Mammary epithelial cell (primary cell): ENCODE data around the gene MYADML2.

Experiments used
- EZH2 ChIP-seq: IDR thresholded peaks from 2 replicates; pipeline ENCODE4 v1.6.1; 2012; ENCODE audit warnings: low read length, inconsistent platforms, borderline replicate concordance
- TF ChIP-seq, protein P1 (sequence below), 2 donors: IDR thresholded peaks in 1 of 2; conservative IDR thresholded peaks in 1 of 2; 2 replicates each; pipeline ENCODE4 v1.5.1; 2011 to 2012; ENCODE audit warnings: inconsistent platforms in 2 of 2, low read length in 2 of 2, mild to moderate bottlenecking in 2 of 2, control low read depth in 1 of 2, low read depth in 1 of 2; ENCODE audit not compliant: insufficient read depth in 1 of 2; ENCODE audit errors: extremely low read depth in 1 of 2

DNA sequence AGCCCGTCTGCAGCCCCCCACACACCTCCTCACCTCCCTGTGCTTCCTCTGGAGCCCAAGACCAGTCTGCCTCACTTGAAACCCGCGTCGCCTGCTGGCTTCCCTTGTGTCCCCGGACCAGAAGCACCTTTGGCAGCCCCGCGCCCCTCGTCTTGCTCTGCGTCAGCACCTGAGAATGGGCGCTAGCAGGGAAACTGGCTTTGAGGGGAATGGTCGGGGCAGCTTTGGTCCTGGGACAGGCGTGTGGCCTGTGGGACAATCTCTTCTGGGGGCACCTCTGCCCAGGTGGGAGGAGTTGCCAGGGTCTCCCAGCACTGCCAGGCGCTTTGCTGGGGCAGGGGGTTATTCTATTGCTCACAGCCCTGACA, 15.9 kb downstream of the MYADML2 start:
- TF ChIP-seq, protein P1, sequence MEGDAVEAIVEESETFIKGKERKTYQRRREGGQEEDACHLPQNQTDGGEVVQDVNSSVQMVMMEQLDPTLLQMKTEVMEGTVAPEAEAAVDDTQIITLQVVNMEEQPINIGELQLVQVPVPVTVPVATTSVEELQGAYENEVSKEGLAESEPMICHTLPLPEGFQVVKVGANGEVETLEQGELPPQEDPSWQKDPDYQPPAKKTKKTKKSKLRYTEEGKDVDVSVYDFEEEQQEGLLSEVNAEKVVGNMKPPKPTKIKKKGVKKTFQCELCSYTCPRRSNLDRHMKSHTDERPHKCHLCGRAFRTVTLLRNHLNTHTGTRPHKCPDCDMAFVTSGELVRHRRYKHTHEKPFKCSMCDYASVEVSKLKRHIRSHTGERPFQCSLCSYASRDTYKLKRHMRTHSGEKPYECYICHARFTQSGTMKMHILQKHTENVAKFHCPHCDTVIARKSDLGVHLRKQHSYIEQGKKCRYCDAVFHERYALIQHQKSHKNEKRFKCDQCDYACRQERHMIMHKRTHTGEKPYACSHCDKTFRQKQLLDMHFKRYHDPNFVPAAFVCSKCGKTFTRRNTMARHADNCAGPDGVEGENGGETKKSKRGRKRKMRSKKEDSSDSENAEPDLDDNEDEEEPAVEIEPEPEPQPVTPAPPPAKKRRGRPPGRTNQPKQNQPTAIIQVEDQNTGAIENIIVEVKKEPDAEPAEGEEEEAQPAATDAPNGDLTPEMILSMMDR (conservative IDR thresholded peaks at IDR 0.05 in 1 of 2, IDR thresholded peaks at IDR 0.05 in 1 of 2; ENCODE audit: extremely low read depth in 1 of 2, insufficient read depth in 1 of 2, low read depth in 1 of 2, low read length in 2 of 2): no peak
- no peak for TF ChIP-seq EZH2
